Regular cardiac myocyte (primary cell): ENCODE measurements around the gene PPP2R2B. TPM values are rescaled to one million over a fixed set of nuclear protein-coding genes. Genes with fewer than 3 reads are reported as not detected.

ENCODE experiments used
- total RNA-seq: library from RNA; depleted of rRNA; stranded (reverse); fragments of >200 nt; gene quantifications from 2 replicates; pipeline ENCODE4 v1.2.3, GENCODE V29; 2014

PPP2R2B gene
- total RNA-seq, result 1.7 TPM in 1 of 2 replicates, not detected in the other

GRCh38 chr5:146878476-146879172 is at the start of gene PPP2R2B:
TSS of gene PPP2R2B (minus strand) at chr5:146878757.

